ENCODE results near the gene SRSF8.

The SRSF8 gene

GRCh38 chr11:95088946-95089619 lies 22.4 kb downstream of the SRSF8 start:
- Histone ChIP-seq H3K4me1 (ENCODE audit: insufficient read depth, low read length) (peaks cover 25% of the 10 kb centered on the region), H2AFZ (ENCODE audit: low read depth, low read length) (peak overlapping the region; percentile 97), H3K4me3 (ENCODE audit: low read depth in 1 of 2, low read length in 2 of 2) (peak overlapping the region; percentile 22 to 92; a peak in 3 of 4 replicates), H3K27me3 (ENCODE audit: insufficient read depth, low read length, poor library complexity) (peaks cover 3% of the 10 kb centered on the region), H3K9ac (ENCODE audit: low read depth, low read length) (peak overlapping the region; percentile 84), H4K20me1 (ENCODE audit: insufficient read depth, low read length) (no peaks in the 10 kb centered on the region), H3K36me3 (ENCODE audit: insufficient read depth, low read length) (no peaks in the 10 kb centered on the region), H3K9me3 (ENCODE audit: insufficient read depth, low read length, severe bottlenecking) (no peaks in the 10 kb centered on the region), H3K4me2 (ENCODE audit: insufficient read depth, low read length) (peak overlapping the region; percentile 96), H3K79me2 (ENCODE audit: insufficient read depth, low read length) (no peaks in the 10 kb centered on the region), H3K27ac (ENCODE audit: low read length) (peak overlapping the region; percentile 64)
- ATAC-seq (ENCODE audit: insufficient read depth, low read depth) (peak; percentile 51), DNase-seq (no peak)
- TF ChIP-seq EZH2 (IDR thresholded peaks at IDR 0.05; ENCODE audit: borderline replicate concordance, low read depth, low read length, severe bottlenecking), result no peak
- no peak for TF ChIP-seq CTCF (IDR thresholded peaks at IDR 0.05; ENCODE audit: borderline replicate concordance, extremely low read depth, low read length, poor library complexity, severe bottlenecking)

GRCh38 chr11:95089620-95090542 lies 23.2 kb downstream of the SRSF8 start, which contains the start of gene ENDOD1:
Gene ENDOD1, plus strand, starts transcription at chr11:95089846. Its CDS starts 82 bp downstream, at chr11:95089928.
- TF ChIP-seq EZH2 (IDR thresholded peaks at IDR 0.05; ENCODE audit: borderline replicate concordance, low read depth, low read length, severe bottlenecking) (no peak), CTCF (IDR thresholded peaks at IDR 0.05; ENCODE audit: borderline replicate concordance, extremely low read depth, low read length, poor library complexity, severe bottlenecking) (peak; percentile 6)
- Histone ChIP-seq H3K27me3 (ENCODE audit: insufficient read depth, low read length, poor library complexity) (no peaks in the 10 kb centered on the region), H3K36me3 (ENCODE audit: insufficient read depth, low read length) (no peaks in the 10 kb centered on the region), H3K4me2 (ENCODE audit: insufficient read depth, low read length) (peak within 1 kb of the TSS; percentile 96), H3K9me3 (ENCODE audit: insufficient read depth, low read length, severe bottlenecking) (no peaks in the 10 kb centered on the region), H3K9ac (ENCODE audit: low read depth, low read length) (peak within 1 kb of the TSS; percentile 84), H4K20me1 (ENCODE audit: insufficient read depth, low read length) (no peaks in the 10 kb centered on the region), H3K4me3 (ENCODE audit: low read depth in 1 of 2, low read length in 2 of 2) (peak within 1 kb of the TSS; percentile 61 to 92), H2AFZ (ENCODE audit: low read depth, low read length) (peak within 1 kb of the TSS; percentile 97), H3K27ac (ENCODE audit: low read length) (peak within 1 kb of the TSS; percentile 64), H3K4me1 (ENCODE audit: insufficient read depth, low read length) (peaks cover 25% of the 10 kb centered on the region), H3K79me2 (ENCODE audit: insufficient read depth, low read length) (no peaks in the 10 kb centered on the region)
- DNase-seq (peak; percentile 85), ATAC-seq (ENCODE audit: insufficient read depth, low read depth) (peak; percentile 96)

GRCh38 chr11:95091663-95092180 lies 25.0 kb downstream of the SRSF8 start:
- peaks cover 25% of the 10 kb centered on the region for H3K4me1 ChIP-seq (ENCODE audit: insufficient read depth, low read length)
- H3K79me2 ChIP-seq (ENCODE audit: insufficient read depth, low read length), result no peaks in the 10 kb centered on the region
- no peak overlapping the region for H2AFZ ChIP-seq (ENCODE audit: low read depth, low read length)
- no peak overlapping the region for H3K27ac ChIP-seq (ENCODE audit: low read length)
- no peak for DNase-seq
- H3K4me3 ChIP-seq (ENCODE audit: low read depth in 1 of 2, low read length in 2 of 2), result no peak overlapping the region
- H3K36me3 ChIP-seq (ENCODE audit: insufficient read depth, low read length), result no peaks in the 10 kb centered on the region
- H3K27me3 ChIP-seq (ENCODE audit: insufficient read depth, low read length, poor library complexity), result no peaks in the 10 kb centered on the region
- no peaks in the 10 kb centered on the region for H4K20me1 ChIP-seq (ENCODE audit: insufficient read depth, low read length)
- no peak overlapping the region for H3K9ac ChIP-seq (ENCODE audit: low read depth, low read length)
- no peak for TF ChIP-seq CTCF (IDR thresholded peaks at IDR 0.05; ENCODE audit: borderline replicate concordance, extremely low read depth, low read length, poor library complexity, severe bottlenecking)
- TF ChIP-seq EZH2 (IDR thresholded peaks at IDR 0.05; ENCODE audit: borderline replicate concordance, low read depth, low read length, severe bottlenecking), result no peak
- ATAC-seq (ENCODE audit: insufficient read depth, low read depth), result no peak
- no peaks in the 10 kb centered on the region for H3K9me3 ChIP-seq (ENCODE audit: insufficient read depth, low read length, severe bottlenecking)
- no peak overlapping the region for H3K4me2 ChIP-seq (ENCODE audit: insufficient read depth, low read length)

All from DND-41 (cell line).